IPS DF 4.7 (cell line): ENCODE data around the gene PDGFRA.
A peak's percentile ranks its signal among the peaks of the same experiment; 100 is the strongest.
"Not testable (repeated sequence)": the region's sequence is repeated elsewhere in the genome, so short reads cannot be mapped to it uniquely, and the experiment has no call there.

Experiments
- DNase-seq: peaks from one replicate; pipeline ENCODE4 v3.0.0-alpha.2; 2013; ENCODE audit warnings: low spot score; ENCODE audit errors: extremely low read depth

PDGFRA gene

DNA sequence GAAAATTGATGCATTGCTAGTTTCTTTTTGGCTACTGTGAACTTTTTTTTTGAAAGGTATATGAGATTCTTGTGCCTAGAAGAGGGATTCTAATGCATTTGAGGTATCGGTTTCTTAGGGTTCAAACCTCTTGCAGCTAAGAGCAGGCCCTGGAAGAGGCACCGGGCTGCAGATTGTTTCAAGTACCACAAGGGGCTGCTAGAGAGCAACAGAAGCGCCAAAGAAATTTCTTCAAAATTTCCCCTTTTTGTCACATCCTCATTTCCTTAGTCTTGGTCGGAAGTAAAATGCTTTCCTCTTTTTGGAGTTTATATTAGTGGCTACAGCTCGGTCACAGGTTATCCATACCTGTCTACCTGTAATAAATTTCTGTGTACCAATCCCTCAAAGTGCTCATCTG is 89.8 kb downstream of the PDGFRA start:
- no peak for DNase-seq

DNA sequence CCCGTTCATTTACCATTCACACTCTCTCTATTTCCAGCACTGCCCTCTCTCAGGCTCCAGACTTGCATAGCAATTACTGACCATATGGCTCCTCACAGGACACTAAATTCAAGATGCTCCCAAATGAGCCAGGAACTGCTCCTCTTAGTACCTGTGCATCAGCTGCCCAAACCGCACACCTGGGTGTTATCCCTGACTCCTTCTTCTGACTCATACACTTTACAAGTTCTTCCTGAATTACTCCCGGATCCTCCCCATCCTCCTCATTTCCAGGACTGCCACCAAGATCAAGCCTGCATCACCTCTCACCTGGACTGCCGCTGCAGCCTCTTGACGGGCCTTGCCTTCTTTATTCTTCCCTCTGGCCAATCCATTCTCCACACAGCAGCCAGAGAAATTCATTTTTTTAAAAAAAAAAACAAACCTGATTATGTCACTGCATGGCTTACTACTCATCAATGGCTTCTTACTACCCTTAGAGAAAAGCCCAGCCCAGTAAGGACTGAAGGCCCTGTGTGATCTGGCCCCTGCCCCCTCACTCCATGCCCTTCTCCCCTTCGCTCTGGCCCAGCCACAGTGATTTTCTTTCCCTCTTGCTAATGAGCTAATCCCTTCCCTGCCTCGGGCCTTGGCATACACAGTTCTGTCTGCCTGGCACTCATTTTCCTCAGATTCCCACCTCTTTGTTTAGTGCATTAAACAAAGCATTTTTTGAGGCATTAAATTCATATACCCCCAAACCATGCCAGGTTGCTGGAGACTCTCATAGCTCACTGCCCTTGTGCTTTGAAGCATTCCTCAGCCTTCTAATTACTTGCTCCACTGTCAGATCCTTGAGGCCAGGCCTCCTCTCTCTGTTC is 92.0 kb downstream of the PDGFRA start:
- DNase-seq: no peak

DNA sequence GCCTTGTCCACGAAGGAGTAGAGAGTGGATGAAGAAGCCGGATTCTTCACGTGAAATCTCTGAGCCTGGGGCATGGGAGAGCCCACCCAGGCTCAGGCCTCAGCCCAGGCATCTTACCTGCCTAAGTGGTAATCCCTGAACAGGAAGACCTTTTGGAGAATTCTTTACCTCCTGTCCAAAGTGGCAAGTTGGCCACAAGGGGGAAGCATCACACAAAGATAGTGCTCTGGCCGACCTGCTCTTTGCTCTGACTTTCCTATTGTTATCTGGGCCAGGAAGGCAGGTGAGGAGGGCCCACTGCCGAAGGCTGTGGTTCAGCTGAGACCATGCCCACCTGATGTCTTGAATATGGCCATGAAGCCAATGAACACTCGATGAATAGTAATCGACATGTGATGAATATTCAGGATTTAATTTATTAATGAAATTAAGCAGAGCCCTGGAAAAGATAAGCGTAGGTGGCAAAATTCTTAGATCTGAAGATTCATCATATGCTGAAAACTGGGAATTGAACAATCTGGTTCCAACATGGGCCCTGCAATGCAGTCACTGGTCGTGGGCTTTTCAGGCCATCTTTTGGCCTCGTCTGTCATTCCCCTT is 93.8 kb downstream of the PDGFRA start:
- peak; percentile 71 for DNase-seq

DNA sequence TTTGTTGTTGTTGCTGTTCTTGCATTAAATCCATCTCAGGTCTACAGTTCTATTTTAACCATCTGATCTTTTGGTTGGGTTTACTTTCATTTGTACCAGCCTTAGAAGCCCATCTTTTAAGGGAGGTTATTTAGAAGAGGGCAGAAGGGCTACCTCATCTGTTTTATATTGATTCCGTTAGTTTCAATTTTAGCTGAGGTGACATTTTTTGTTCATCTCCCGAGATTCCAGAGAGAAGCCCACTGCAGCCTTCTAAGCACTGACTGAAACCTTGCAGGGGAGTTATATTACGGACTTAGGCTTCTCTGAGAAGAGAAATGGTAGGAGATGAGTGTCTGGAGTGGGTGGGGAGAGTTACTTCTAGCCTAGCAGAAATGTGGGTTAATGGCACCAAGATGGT is 101.8 kb downstream of the PDGFRA start:
- DNase-seq: no peak

DNA sequence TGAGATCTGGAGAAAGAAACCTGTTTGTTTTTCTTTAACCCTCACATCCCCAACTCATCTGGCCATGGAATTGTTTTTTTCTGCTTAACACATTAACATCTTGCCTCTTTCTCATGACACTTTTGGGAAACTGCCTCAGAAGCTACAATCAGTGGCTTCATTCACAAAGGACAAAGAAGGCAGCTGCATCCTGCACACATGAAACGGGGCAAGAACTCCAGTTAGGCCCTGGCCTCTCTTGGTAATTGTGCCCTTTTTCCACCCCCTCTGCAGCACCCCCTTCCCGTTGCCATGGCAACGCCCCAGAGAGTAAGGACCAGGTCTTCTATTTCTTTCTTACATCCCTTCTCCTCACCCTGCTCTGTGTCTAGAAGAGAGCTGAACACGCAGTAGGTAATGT is 103.4 kb downstream of the PDGFRA start:
- no peak for DNase-seq

DNA sequence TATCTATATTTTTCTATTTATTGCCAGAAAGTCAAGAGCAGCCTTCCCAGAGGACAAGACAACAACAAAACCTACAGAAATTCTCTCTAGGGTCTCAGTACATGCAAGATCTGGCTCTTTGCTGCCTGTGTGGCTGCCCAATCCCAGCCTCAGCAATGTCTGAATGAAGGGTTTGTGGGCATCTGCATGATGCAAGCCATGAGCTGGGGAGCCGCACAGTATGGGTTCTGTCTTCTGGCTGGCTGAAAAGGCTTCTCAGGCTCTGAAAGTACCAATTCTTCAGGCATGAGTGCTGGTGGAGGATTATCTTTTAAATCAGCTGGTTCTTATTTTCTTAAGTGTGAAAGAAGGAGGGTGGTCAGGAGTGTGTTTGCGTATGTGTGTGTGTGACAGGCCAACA is 104.6 kb downstream of the PDGFRA start:
- DNase-seq: no peak

DNA sequence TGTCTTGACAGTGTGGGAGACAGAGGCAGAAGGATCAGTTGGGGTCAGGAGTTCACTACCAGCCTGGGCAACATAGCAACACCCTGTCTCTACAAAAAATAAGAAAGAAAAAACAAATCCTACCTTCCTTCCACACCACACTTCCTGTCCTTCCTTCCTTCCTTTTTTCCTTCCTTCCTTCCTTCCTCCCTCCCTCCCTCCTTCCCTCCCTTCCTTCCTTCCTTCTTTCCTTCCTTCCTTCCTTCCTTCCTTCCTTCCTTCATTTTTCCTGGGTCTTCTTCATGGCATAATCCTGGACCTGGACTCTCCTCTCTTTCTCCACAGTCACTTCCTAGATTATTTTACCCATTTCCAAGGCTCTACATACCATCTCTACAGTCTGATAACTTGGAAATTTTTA is 105.7 kb downstream of the PDGFRA start:
- not testable (repeated sequence) for DNase-seq

DNA sequence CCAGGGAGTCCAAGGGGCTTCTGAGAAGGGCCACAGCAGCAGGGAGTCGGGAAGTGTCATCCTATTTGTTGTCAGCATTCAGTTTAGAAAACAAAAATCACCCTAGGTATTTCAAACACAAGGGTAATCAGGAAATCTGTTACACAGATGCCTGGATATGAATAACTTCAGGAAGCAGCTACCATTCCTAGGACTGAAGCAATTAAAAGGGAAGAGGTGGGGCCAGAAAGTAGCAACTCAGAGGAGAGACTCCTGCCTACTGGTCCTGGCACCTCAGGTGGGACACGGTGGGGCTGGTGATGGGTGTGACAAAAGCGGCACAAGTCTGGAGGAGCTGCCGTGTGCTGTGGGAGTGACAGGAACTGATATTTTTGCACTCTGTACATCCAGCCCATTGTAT is 107.9 kb downstream of the PDGFRA start:
- DNase-seq: no peak

DNA sequence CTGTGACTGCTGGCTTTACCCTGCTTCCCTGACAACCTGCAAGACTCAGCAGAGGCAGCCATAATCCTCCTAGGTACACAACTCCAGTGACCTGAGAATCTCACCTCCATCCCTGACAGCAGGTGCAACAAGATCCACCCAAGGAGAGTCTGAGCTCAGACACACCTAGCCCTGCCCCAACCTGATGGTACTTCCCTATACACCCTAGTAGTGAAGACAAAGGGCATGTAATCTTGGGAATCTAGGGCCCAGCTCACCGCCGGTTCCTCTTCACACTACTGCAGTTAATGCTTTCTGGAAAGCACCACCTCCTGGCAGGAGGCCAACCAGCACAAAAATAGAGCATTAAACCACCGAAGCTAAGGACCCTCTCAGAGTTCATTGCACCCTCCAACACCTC is 113.0 kb downstream of the PDGFRA start:
- not testable (repeated sequence) for DNase-seq
